Measurements from ENCODE around the gene SEMA5A. TPM values are rescaled to one million over a fixed set of nuclear protein-coding genes. Genes with fewer than 3 reads are reported as not detected.
A peak's percentile ranks its signal among the peaks of the same experiment; 100 is the strongest.

Gene SEMA5A
- total and polyA plus RNA-seq, 2 donors: 1.2 to 2.5 TPM

GRCh38 chr5:9197881-9198260, 348.0 kb downstream of the SEMA5A start:
- Histone ChIP-seq H3K27ac (ENCODE audit: low read depth in 1 of 2, low read length in 1 of 2) (no peak overlapping the region), H3K9me3 (ENCODE audit: control insufficient read depth in 2 of 2, insufficient read depth in 1 of 2, low read length in 1 of 2) (no peaks in the 10 kb centered on the region), H3K4me3 (ENCODE audit: low read length in 2 of 2) (no peak overlapping the region), H3K27me3 (ENCODE audit: control insufficient read depth in 2 of 2, insufficient read depth in 1 of 2, low read length in 1 of 2) (no peaks in the 10 kb centered on the region), H3K36me3 (ENCODE audit: control insufficient read depth in 2 of 2, insufficient read depth in 2 of 2, low read length in 1 of 2) (no peaks in the 10 kb centered on the region), H3K4me1 (ENCODE audit: control insufficient read depth in 2 of 2, insufficient read depth in 2 of 2, low read length in 2 of 2) (no peaks in the 10 kb centered on the region)
- WGBS: 25% methylated on average over 1 of the region's 1 CpG
- DNase-seq (ENCODE audit: low read depth in 6 of 9, low spot score in 9 of 9): no peak

- DNase-seq (ENCODE audit: low read depth in 6 of 9, low spot score in 9 of 9): no peak
- no peaks in the 10 kb centered on the region for H3K4me1 ChIP-seq (ENCODE audit: control insufficient read depth in 2 of 2, insufficient read depth in 2 of 2, low read length in 2 of 2)
- no peaks in the 10 kb centered on the region for H3K9me3 ChIP-seq (ENCODE audit: control insufficient read depth in 2 of 2, insufficient read depth in 1 of 2, low read length in 1 of 2)
- no peaks in the 10 kb centered on the region for H3K27me3 ChIP-seq (ENCODE audit: control insufficient read depth in 2 of 2, insufficient read depth in 1 of 2, low read length in 1 of 2)
- no peak overlapping the region for H3K27ac ChIP-seq (ENCODE audit: low read depth in 1 of 2, low read length in 1 of 2)
- H3K36me3 ChIP-seq (ENCODE audit: control insufficient read depth in 2 of 2, insufficient read depth in 2 of 2, low read length in 1 of 2): no peaks in the 10 kb centered on the region
- no peak overlapping the region for H3K4me3 ChIP-seq (ENCODE audit: low read length in 2 of 2)
- WGBS: 96% methylated on average over 13 of the region's 13 CpGs
Measured at GRCh38 chr5:9196403-9197227, 349.3 kb downstream of the SEMA5A start.

- Histone ChIP-seq H3K4me1 (ENCODE audit: control insufficient read depth in 2 of 2, insufficient read depth in 2 of 2, low read length in 2 of 2) (no peaks in the 10 kb centered on the region), H3K27me3 (ENCODE audit: control insufficient read depth in 2 of 2, insufficient read depth in 1 of 2, low read length in 1 of 2) (no peaks in the 10 kb centered on the region), H3K36me3 (ENCODE audit: control insufficient read depth in 2 of 2, insufficient read depth in 2 of 2, low read length in 1 of 2) (no peaks in the 10 kb centered on the region), H3K4me3 (ENCODE audit: low read length in 2 of 2) (no peak overlapping the region), H3K9me3 (ENCODE audit: control insufficient read depth in 2 of 2, insufficient read depth in 1 of 2, low read length in 1 of 2) (no peaks in the 10 kb centered on the region), H3K27ac (ENCODE audit: low read depth in 1 of 2, low read length in 1 of 2) (no peak overlapping the region)
- WGBS: 52% methylated on average over 3 of the region's 3 CpGs
- DNase-seq (ENCODE audit: low read depth in 6 of 9, low spot score in 9 of 9): no peak
Measured at GRCh38 chr5:9194509-9194908, 351.4 kb downstream of the SEMA5A start.

GRCh38 chr5:9192266-9192665, 353.6 kb downstream of the SEMA5A start:
- no peaks in the 10 kb centered on the region for H3K4me1 ChIP-seq (ENCODE audit: control insufficient read depth in 2 of 2, insufficient read depth in 2 of 2, low read length in 2 of 2)
- no peaks in the 10 kb centered on the region for H3K36me3 ChIP-seq (ENCODE audit: control insufficient read depth in 2 of 2, insufficient read depth in 2 of 2, low read length in 1 of 2)
- no peak overlapping the region for H3K27ac ChIP-seq (ENCODE audit: low read depth in 1 of 2, low read length in 1 of 2)
- DNase-seq (ENCODE audit: low read depth in 6 of 9, low spot score in 9 of 9): no peak
- H3K27me3 ChIP-seq (ENCODE audit: control insufficient read depth in 2 of 2, insufficient read depth in 1 of 2, low read length in 1 of 2): no peaks in the 10 kb centered on the region
- H3K9me3 ChIP-seq (ENCODE audit: control insufficient read depth in 2 of 2, insufficient read depth in 1 of 2, low read length in 1 of 2): no peaks in the 10 kb centered on the region
- H3K4me3 ChIP-seq (ENCODE audit: low read length in 2 of 2): no peak overlapping the region
- WGBS: 86% methylated on average over 2 of the region's 2 CpGs

- Histone ChIP-seq H3K4me3 (ENCODE audit: low read length in 2 of 2) (no peak overlapping the region), H3K27ac (ENCODE audit: low read depth in 1 of 2, low read length in 1 of 2) (no peak overlapping the region), H3K36me3 (ENCODE audit: control insufficient read depth in 2 of 2, insufficient read depth in 2 of 2, low read length in 1 of 2) (no peaks in the 10 kb centered on the region), H3K27me3 (ENCODE audit: control insufficient read depth in 2 of 2, insufficient read depth in 1 of 2, low read length in 1 of 2) (no peaks in the 10 kb centered on the region), H3K4me1 (ENCODE audit: control insufficient read depth in 2 of 2, insufficient read depth in 2 of 2, low read length in 2 of 2) (no peaks in the 10 kb centered on the region), H3K9me3 (ENCODE audit: control insufficient read depth in 2 of 2, insufficient read depth in 1 of 2, low read length in 1 of 2) (no peaks in the 10 kb centered on the region)
- no peak for DNase-seq (ENCODE audit: low read depth in 6 of 9, low spot score in 9 of 9)
- 95% methylated on average over 1 of the region's 1 CpG for WGBS
Measured at GRCh38 chr5:9189681-9190080, 356.2 kb downstream of the SEMA5A start.

- 90% methylated on average over 4 of the region's 4 CpGs for WGBS
- Histone ChIP-seq H3K36me3 (ENCODE audit: control insufficient read depth in 2 of 2, insufficient read depth in 2 of 2, low read length in 1 of 2) (no peaks in the 10 kb centered on the region), H3K27ac (ENCODE audit: low read depth in 1 of 2, low read length in 1 of 2) (no peak overlapping the region)
Measured at GRCh38 chr5:9188956-9189355, 356.9 kb downstream of the SEMA5A start.

GRCh38 chr5:9188131-9188530, 357.7 kb downstream of the SEMA5A start:
- 86% methylated on average over 5 of the region's 5 CpGs for WGBS
- H3K4me3 ChIP-seq (ENCODE audit: low read length in 2 of 2): no peak overlapping the region
- H3K4me1 ChIP-seq (ENCODE audit: control insufficient read depth in 2 of 2, insufficient read depth in 2 of 2, low read length in 2 of 2): no peaks in the 10 kb centered on the region
- no peaks in the 10 kb centered on the region for H3K27me3 ChIP-seq (ENCODE audit: control insufficient read depth in 2 of 2, insufficient read depth in 1 of 2, low read length in 1 of 2)
- no peaks in the 10 kb centered on the region for H3K9me3 ChIP-seq (ENCODE audit: control insufficient read depth in 2 of 2, insufficient read depth in 1 of 2, low read length in 1 of 2)
- DNase-seq (ENCODE audit: low read depth in 6 of 9, low spot score in 9 of 9): no peak
- no peak overlapping the region for H3K27ac ChIP-seq (ENCODE audit: low read depth in 1 of 2, low read length in 1 of 2)
- H3K36me3 ChIP-seq (ENCODE audit: control insufficient read depth in 2 of 2, insufficient read depth in 2 of 2, low read length in 1 of 2): no peaks in the 10 kb centered on the region

More at GRCh38 chr5:9188956-9189355, 356.9 kb downstream of the SEMA5A start:
- no peak for DNase-seq (ENCODE audit: low read depth in 6 of 9, low spot score in 9 of 9)
- H3K4me3 ChIP-seq (ENCODE audit: low read length in 2 of 2): no peak overlapping the region
- H3K4me1 ChIP-seq (ENCODE audit: control insufficient read depth in 2 of 2, insufficient read depth in 2 of 2, low read length in 2 of 2): no peaks in the 10 kb centered on the region
- no peaks in the 10 kb centered on the region for H3K27me3 ChIP-seq (ENCODE audit: control insufficient read depth in 2 of 2, insufficient read depth in 1 of 2, low read length in 1 of 2)
- H3K9me3 ChIP-seq (ENCODE audit: control insufficient read depth in 2 of 2, insufficient read depth in 1 of 2, low read length in 1 of 2): no peaks in the 10 kb centered on the region

- no peaks in the 10 kb centered on the region for H3K36me3 ChIP-seq (ENCODE audit: control insufficient read depth in 2 of 2, insufficient read depth in 2 of 2, low read length in 1 of 2)
- no peaks in the 10 kb centered on the region for H3K9me3 ChIP-seq (ENCODE audit: control insufficient read depth in 2 of 2, insufficient read depth in 1 of 2, low read length in 1 of 2)
- no peaks in the 10 kb centered on the region for H3K27me3 ChIP-seq (ENCODE audit: control insufficient read depth in 2 of 2, insufficient read depth in 1 of 2, low read length in 1 of 2)
- no peak overlapping the region for H3K27ac ChIP-seq (ENCODE audit: low read depth in 1 of 2, low read length in 1 of 2)
- no peak overlapping the region for H3K4me3 ChIP-seq (ENCODE audit: low read length in 2 of 2)
- WGBS: 94% methylated on average over 5 of the region's 5 CpGs
- H3K4me1 ChIP-seq (ENCODE audit: control insufficient read depth in 2 of 2, insufficient read depth in 2 of 2, low read length in 2 of 2): no peaks in the 10 kb centered on the region
- DNase-seq (ENCODE audit: low read depth in 6 of 9, low spot score in 9 of 9): no peak
Measured at GRCh38 chr5:9187614-9188013, 358.3 kb downstream of the SEMA5A start.

GRCh38 chr5:9186069-9186468, 359.8 kb downstream of the SEMA5A start:
- Histone ChIP-seq H3K4me1 (ENCODE audit: control insufficient read depth in 2 of 2, insufficient read depth in 2 of 2, low read length in 2 of 2) (no peaks in the 10 kb centered on the region), H3K36me3 (ENCODE audit: control insufficient read depth in 2 of 2, insufficient read depth in 2 of 2, low read length in 1 of 2) (no peaks in the 10 kb centered on the region), H3K4me3 (ENCODE audit: low read length in 2 of 2) (no peak overlapping the region), H3K27me3 (ENCODE audit: control insufficient read depth in 2 of 2, insufficient read depth in 1 of 2, low read length in 1 of 2) (no peaks in the 10 kb centered on the region), H3K9me3 (ENCODE audit: control insufficient read depth in 2 of 2, insufficient read depth in 1 of 2, low read length in 1 of 2) (no peaks in the 10 kb centered on the region), H3K27ac (ENCODE audit: low read depth in 1 of 2, low read length in 1 of 2) (peak overlapping the region in 1 of 2 donors; percentile 13)
- no peak for DNase-seq (ENCODE audit: low read depth in 6 of 9, low spot score in 9 of 9)
- WGBS: 97% methylated on average over 1 of the region's 1 CpG

Measured in thymus (tissue), 11 donors.